ENCODE measurements around the gene ARSB. TPM values are rescaled to one million over a fixed set of nuclear protein-coding genes. Genes with fewer than 3 reads are reported as not detected.
A peak's percentile ranks its signal among the peaks of the same experiment; 100 is the strongest.

Gene ARSB
- total and polyA plus RNA-seq, 2 donors (not counting 1 experiment from before 2014, with no cell fraction given), result 4.6 to 9.8 TPM

DNA sequence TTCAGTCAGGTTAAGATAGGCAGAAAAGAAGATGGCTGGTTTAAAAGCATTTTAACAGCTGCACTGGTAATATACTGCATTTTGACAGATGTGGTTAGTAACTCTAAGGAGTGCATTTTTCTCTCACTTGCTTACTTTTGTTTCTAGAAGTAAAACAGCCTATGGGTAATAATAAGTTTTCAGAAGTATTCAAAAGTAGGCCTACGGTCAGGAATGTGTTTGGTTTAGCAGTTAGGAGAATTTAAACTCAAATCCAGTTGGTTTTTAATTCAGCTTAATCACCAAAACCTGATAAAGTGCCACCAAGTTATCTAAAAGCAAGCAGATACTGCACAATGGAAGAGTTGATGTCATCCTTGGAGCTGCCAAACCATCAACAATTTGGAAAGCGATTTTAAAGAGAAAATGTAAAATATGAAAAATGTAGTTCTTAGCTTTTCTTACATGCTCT lies 160.3 kb downstream of the ARSB start:
- no peak for ATAC-seq (ENCODE audit: low read depth)
- H3K4me3 Mint-ChIP-seq, result peak overlapping the region; percentile 29

DNA sequence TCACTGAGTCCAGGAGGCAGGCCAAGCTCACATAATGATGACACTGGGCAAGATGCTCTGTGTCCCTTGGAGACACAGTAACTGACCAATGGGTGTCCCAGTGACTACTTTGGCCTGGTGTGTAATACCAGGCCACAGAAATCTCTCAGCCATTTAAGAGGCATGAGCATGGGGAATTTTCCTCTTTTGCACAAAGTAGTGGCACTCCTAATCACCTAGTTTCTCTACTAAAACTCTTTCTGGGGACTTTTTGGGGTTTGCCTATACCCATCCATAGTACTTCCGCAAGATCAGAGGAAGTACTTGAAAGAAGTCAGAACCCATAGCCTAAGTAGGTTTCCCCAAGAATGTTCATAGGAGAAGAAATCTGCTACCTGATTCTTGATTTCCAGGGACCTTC lies 161.9 kb downstream of the ARSB start:
- CTCF ChIA-PET, result interaction anchor here (0.8 to 1.1 kb wide), 2 partner anchors 9 to 250 kb away, joined by 3 to 4 read pairs; no protein-coding TSS in a partner anchor
- H3K4me3 Mint-ChIP-seq, result no peak overlapping the region
- no peaks in the 10 kb centered on the region for H3K27me3 ChIP-seq (replicated peaks in 1 of 4; ENCODE audit: control extremely low read depth in 1 of 4, control insufficient read depth in 3 of 4, insufficient read depth in 4 of 4, low read length in 3 of 4)
- TF ChIP-seq, protein P1, sequence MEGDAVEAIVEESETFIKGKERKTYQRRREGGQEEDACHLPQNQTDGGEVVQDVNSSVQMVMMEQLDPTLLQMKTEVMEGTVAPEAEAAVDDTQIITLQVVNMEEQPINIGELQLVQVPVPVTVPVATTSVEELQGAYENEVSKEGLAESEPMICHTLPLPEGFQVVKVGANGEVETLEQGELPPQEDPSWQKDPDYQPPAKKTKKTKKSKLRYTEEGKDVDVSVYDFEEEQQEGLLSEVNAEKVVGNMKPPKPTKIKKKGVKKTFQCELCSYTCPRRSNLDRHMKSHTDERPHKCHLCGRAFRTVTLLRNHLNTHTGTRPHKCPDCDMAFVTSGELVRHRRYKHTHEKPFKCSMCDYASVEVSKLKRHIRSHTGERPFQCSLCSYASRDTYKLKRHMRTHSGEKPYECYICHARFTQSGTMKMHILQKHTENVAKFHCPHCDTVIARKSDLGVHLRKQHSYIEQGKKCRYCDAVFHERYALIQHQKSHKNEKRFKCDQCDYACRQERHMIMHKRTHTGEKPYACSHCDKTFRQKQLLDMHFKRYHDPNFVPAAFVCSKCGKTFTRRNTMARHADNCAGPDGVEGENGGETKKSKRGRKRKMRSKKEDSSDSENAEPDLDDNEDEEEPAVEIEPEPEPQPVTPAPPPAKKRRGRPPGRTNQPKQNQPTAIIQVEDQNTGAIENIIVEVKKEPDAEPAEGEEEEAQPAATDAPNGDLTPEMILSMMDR (IDR thresholded peaks at IDR 0.05), result no peak
- H3K4me1 ChIP-seq (ENCODE audit: control insufficient read depth in 2 of 2, insufficient read depth in 2 of 2, low read length in 2 of 2), result peaks cover 34 to 36% of the 10 kb centered on the region in 2 donors
- H3K27ac Mint-ChIP-seq, result no peak overlapping the region
- H4K20me1 ChIP-seq (ENCODE audit: control insufficient read depth, insufficient read depth, low read length, poor library complexity, severe bottlenecking), result no peaks in the 10 kb centered on the region
- peaks cover 48% of the 10 kb centered on the region for H3K4me1 Mint-ChIP-seq
- peaks cover 0 to 4% of the 10 kb centered on the region in 2 experiments for H3K36me3 ChIP-seq (replicated peaks in 1 of 2; ENCODE audit: control extremely low read depth in 1 of 2, control insufficient read depth in 1 of 2, extremely low read depth in 1 of 2, insufficient read depth in 2 of 2, low read length in 1 of 2)
- H3K9me3 Mint-ChIP-seq (ENCODE audit: insufficient read depth), result no peaks in the 10 kb centered on the region
- H3K27me3 Mint-ChIP-seq, result no peaks in the 10 kb centered on the region
- no peaks in the 10 kb centered on the region for H3K79me2 ChIP-seq (ENCODE audit: control insufficient read depth, insufficient read depth, low read length)
- H3K9me3 ChIP-seq (ENCODE audit: control extremely low read depth in 1 of 3, control insufficient read depth in 2 of 3, insufficient read depth in 1 of 3, low read length in 2 of 3), result peaks cover 0 to 8% (median 0%) of the 10 kb centered on the region in 3 donors
- H3K9ac ChIP-seq (ENCODE audit: low read length), result no peak overlapping the region
- no CpG with 5 or more reads among the region's 1 CpG for WGBS (ENCODE audit: insufficient coverage)
- POLR2A ChIA-PET, result no interaction called here
- no peak overlapping the region for H3K4me2 ChIP-seq (replicated peaks; ENCODE audit: low read depth, low read length, poor library complexity, severe bottlenecking)
- ATAC-seq (ENCODE audit: low read depth) (no peak), DNase-seq (no peak)
- H3K4me3 ChIP-seq (ENCODE audit: control extremely low read depth in 1 of 5, extremely low read depth in 1 of 5, insufficient read depth in 1 of 5, low read depth in 2 of 5, low read length in 4 of 5), result no peak overlapping the region
- H3K27ac ChIP-seq (ENCODE audit: low read length in 2 of 2), result no peak overlapping the region
- intact Hi-C loops (cut with micrococcal nuclease), result loop anchor here (10.0 kb wide), 1 partner anchor 248 kb away; no protein-coding TSS in a partner anchor
- no peak overlapping the region for H2AFZ ChIP-seq (ENCODE audit: insufficient read depth, low read depth, low read length, poor library complexity, severe bottlenecking)

More for the DNA sequence above, 160.3 kb downstream of the ARSB start:
- DNase-seq, result no peak
- H3K27ac ChIP-seq (ENCODE audit: low read length in 2 of 2), result peak overlapping the region in 1 of 2 donors; percentile 54
- no peak overlapping the region for H3K9ac ChIP-seq (ENCODE audit: low read length)
- no peak for TF ChIP-seq EZH2 (IDR thresholded peaks at IDR 0.05; ENCODE audit: borderline replicate concordance, insufficient read depth, low read depth, low read length, poor library complexity, severe bottlenecking)
- TF ChIP-seq, protein P1 (IDR thresholded peaks at IDR 0.05), result no peak
- H3K4me1 ChIP-seq (ENCODE audit: control insufficient read depth in 2 of 2, insufficient read depth in 2 of 2, low read length in 2 of 2), result peaks cover 34 to 40% of the 10 kb centered on the region in 2 donors
- peak overlapping the region; percentile 47 for H3K4me2 ChIP-seq (replicated peaks; ENCODE audit: low read depth, low read length, poor library complexity, severe bottlenecking)
- Mint-ChIP-seq H3K4me1 (peaks cover 55% of the 10 kb centered on the region), H3K27ac (peak overlapping the region; percentile 37), H3K27me3 (no peaks in the 10 kb centered on the region), H3K9me3 (ENCODE audit: insufficient read depth) (peaks cover 4% of the 10 kb centered on the region)
- intact Hi-C loops (cut with micrococcal nuclease), result loop anchor here (5.0 to 10.0 kb wide), 3 partner anchors 33 to 250 kb away; no protein-coding TSS in a partner anchor
- ChIA-PET POLR2A (interaction anchor here (0.6 kb wide), 1 partner anchor 44 kb away, joined by 7 read pairs; no protein-coding TSS in a partner anchor), CTCF (no interaction called here)
- H3K27me3 ChIP-seq (replicated peaks in 1 of 4; ENCODE audit: control extremely low read depth in 1 of 4, control insufficient read depth in 3 of 4, insufficient read depth in 4 of 4, low read length in 3 of 4), result no peaks in the 10 kb centered on the region
- H3K9me3 ChIP-seq (ENCODE audit: control extremely low read depth in 1 of 3, control insufficient read depth in 2 of 3, insufficient read depth in 1 of 3, low read length in 2 of 3), result peaks cover 0 to 8% (median 0%) of the 10 kb centered on the region in 3 donors
- no CpG with 5 or more reads among the region's 2 CpGs for WGBS (ENCODE audit: insufficient coverage)
- no peaks in the 10 kb centered on the region for H3K79me2 ChIP-seq (ENCODE audit: control insufficient read depth, insufficient read depth, low read length)
- H3K36me3 ChIP-seq (replicated peaks in 1 of 2; ENCODE audit: control extremely low read depth in 1 of 2, control insufficient read depth in 1 of 2, extremely low read depth in 1 of 2, insufficient read depth in 2 of 2, low read length in 1 of 2), result peaks cover 0 to 4% of the 10 kb centered on the region in 2 experiments
- H4K20me1 ChIP-seq (ENCODE audit: control insufficient read depth, insufficient read depth, low read length, poor library complexity, severe bottlenecking), result no peaks in the 10 kb centered on the region
- H2AFZ ChIP-seq (ENCODE audit: insufficient read depth, low read depth, low read length, poor library complexity, severe bottlenecking), result no peak overlapping the region
- H3K4me3 ChIP-seq (ENCODE audit: control extremely low read depth in 1 of 5, extremely low read depth in 1 of 5, insufficient read depth in 1 of 5, low read depth in 2 of 5, low read length in 4 of 5), result no peak overlapping the region
